HG03439 (cell line): ENCODE measurements around the gene HPSE2.
"Not testable (repeated sequence)": the region's sequence is repeated elsewhere in the genome, so short reads cannot be mapped to it uniquely, and the experiment has no call there.

Experiments used
- ATAC-seq: cut with Tn5 transposase; IDR thresholded peaks from one replicate; pipeline ENCODE4 v1.9.1; 2021; ENCODE audit warnings: mild to moderate bottlenecking, moderate library complexity; ENCODE audit not compliant: unreplicated experiment

HPSE2 gene

DNA sequence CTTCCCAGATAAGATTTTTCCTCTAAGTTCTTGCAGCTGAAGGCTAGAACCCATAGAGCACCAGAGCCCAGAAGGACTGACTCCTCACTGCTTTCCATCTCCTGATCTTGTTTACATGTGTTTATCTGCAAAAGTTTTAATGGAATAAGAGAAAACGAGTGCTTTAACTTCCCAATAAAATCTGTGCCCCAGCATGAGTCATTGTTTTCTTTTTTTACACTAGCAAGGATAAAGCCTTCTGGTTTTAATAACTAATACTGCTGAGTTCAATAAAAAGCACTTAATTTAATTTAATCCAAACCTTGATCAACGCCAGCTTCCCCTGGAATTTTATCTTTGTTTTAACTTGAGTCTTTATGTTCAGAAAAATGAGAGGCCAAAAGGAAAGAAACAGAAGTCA, 227.6 kb downstream of the HPSE2 start:
- no peak for ATAC-seq

DNA sequence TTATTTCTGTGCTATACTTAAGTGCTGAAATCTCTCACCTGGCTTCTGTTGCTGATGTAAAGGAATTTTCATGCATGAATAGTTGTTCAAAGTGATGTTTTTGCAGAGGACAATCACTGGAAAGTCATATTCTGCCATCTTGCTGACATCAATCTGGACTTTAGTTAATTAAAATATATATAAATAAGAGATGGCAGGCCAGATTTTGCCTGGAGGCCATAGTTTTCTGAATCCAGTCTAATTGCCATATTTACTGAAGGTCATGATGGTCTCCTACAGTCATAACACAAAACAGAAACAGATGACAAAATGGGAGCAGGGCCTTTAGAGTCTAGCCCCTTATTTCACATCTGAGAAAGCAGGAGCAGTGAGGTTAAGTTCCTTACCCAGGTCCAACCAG, 228.2 kb downstream of the HPSE2 start:
- ATAC-seq = no peak

DNA sequence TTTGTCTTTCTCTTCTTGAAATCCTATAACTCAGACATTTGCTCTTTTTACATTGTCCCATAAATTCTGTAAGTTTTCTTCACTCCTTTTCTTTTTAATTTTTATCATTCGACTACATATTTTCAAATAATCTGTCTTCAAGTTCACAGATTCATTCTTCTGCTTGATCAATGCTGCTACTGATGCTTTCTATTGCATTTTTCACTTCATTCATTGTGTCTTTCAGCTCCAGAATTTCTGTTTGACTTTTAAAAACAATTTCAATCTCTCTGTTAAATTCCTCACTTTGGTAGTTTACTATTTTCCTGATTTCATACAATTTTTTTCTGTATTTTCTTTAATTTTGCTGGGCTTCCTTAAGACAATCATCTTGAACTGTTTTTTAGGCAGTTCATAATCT, 230.4 kb downstream of the HPSE2 start:
- ATAC-seq = no peak

DNA sequence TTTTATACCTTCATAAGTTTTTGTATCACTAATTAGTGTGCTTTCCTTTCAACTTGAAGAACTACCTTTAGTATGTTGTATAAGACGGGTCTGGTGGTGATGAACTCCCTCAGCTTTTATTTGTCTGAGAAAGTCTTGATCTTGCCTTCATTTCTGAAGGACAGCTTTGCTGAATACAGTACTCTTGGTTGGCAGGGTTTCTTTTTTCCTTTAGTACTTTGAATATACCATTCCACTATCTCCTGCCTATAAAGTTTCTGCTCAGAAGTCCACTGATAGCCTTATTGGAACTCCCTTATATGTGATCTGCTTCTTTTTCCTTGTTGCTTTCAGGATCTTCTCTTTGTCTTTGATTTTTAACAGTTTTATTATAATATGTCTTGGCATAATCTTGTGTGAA, 230.9 kb downstream of the HPSE2 start:
- no peak for ATAC-seq

DNA sequence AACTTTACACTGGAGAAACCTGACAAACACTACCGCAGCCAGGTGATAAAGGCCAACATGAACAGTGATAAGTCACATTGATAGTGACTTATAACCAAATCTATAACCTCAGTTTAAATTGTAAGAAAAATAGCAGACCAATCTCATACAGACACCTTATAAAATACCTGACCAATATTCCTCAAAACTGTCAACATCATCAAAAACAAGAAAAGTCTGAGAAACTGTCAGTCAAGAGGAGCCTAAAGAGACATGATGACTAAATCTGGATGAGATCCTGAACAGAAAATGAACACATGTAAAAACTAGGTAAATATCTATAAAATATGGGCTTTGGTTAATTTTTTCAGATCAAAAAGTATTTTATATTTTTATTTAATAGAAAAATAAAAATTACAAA, 233.3 kb downstream of the HPSE2 start:
- ATAC-seq = no peak

DNA sequence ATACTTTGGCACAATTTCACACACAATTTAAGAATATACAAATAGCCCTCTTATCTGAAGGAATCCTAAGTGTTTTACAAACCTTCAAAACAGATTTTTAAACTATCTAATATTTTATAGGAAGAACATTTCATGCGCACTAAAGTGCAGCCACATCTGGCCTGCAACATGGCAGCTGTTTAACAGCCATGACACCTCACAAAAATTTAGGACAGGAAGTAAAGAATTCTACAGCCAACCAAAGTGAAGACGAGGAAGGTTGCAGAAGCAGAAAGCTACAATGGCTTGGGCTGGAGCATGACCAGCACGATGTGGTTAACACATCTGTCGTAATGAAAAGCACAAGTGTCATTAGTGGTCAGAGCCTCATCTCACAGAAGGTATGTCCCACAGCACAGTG, 238.1 kb downstream of the HPSE2 start:
- ATAC-seq = no peak

DNA sequence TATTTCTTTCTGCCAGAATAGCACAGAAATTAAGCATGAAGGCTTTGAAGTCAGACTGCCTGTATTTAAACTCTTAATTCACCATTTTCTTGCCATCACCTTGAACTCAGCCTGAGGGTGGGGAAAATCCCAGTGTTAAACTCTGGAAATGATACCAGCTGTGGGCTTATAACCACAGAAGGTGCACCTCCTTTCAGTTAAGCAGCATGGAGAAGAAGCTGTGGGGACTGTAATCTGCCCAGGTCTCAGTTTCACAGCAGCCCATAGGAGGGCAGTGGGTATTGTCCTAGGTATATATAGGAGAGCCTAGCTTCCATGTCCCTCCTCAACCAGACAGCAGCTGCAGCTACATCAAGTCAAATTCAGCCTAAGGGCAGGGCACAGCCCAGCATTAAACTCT, 241.6 kb downstream of the HPSE2 start:
- ATAC-seq = no peak

DNA sequence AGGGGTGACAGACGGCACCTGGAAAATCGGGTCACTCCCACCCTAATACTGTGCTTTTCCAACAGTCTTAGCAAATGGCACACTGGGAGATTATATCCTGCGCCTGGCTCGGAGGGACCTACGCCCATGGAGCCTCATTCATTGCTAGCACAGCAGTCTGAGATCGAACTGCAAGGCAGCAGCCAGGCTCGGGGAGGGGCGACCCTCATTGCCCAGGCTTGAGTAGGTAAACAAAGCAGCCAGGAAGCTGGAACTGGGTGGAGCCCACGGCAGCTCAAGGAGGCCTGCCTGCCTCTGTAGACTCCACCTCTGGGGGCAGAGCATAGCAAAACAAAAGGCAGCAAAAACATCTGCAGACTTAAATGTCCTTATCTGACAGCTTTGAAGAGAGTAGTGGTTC, 251.9 kb downstream of the HPSE2 start:
- ATAC-seq = not testable (repeated sequence)

DNA sequence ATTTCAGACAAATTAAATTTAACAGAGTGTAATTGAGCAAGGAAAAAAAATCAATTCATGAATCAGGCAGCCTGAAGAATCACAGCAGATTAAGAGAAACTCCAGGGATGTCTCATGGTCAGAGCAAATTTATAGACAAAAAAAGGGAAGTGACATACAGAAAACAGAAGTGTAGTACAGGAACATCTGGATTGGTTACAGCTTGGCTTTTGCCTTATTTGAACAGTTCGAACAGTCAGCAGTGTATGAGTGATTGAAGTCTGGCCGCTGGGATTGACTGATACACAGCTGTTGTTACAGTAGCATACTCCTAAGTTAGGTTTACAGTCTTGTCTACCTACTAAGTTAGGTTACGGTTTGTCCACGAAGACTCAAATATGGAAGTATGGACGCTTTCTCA, 255.3 kb downstream of the HPSE2 start:
- ATAC-seq = no peak

DNA sequence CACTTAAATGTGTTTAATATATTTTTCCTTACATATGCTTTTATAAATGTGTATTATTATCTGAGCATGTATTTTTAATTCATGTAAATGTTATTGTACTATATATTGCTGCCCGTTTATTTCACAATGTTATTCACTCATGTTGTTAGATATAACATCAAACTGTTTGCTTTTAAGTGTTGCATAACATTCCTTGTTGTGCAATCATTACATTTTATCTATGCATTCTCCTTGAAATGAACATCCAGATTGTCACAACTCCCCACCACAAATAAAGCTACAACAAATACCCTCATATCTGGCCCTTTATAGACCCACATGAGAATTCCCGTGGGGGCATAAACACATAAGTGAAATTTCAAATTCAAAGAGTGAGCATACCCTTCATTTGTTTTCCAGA, 264.2 kb downstream of the HPSE2 start:
- no peak for ATAC-seq

DNA sequence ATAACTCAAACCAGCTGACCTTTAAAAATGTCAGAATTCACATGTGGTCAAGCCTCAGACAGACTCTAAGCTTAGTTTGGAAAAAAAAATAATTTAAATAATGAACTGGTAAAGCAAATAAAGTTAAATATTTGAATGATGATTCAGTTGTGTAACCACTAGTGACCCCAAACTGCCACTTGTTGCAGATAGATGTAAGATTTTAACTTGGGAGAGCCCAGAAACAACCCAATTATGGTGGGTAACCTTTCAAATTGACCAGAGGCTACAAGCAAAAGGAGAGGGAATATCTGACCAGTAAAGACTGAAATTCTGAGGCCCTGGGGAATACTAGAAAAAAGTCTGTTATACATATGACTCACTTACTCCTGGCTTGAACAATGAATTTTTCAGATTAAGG, 268.1 kb downstream of the HPSE2 start:
- ATAC-seq = no peak

DNA sequence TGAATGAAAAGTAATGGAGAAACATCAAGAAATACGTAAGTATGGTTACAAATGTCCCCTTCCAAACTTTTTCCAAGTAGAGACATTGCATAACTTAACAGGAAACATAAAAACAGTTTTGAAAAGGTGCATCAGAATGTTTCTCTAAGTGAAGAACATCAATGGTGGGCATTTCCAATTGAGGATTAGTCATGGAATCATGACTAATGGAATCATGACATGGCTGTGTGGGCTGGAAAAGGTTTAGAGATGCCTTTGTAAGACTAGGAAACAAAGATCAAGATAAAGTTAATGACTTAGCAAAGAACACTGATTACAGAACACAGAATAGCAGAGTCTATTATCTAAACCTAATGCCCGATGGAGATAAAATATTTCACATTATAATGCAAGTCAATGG, 272.0 kb downstream of the HPSE2 start:
- ATAC-seq = no peak

DNA sequence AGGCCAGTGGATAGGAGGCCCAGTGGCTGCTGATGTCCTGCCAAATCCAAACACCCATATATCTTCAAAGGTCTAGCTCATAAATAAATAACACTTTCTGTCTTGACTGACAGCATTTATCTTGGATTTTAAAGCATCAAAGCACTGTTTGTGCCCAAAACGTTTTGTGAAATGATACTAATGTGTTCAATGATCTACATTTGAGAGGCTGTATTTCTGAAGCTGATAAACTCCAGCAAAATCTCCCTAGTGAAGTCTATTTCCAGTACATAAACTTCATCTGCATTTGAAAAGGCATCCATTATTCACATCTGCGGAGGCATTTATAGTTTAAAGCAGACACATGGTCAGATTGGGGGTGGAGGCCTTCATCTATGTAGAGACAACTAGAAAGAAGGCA, 276.3 kb downstream of the HPSE2 start:
- ATAC-seq = no peak

DNA sequence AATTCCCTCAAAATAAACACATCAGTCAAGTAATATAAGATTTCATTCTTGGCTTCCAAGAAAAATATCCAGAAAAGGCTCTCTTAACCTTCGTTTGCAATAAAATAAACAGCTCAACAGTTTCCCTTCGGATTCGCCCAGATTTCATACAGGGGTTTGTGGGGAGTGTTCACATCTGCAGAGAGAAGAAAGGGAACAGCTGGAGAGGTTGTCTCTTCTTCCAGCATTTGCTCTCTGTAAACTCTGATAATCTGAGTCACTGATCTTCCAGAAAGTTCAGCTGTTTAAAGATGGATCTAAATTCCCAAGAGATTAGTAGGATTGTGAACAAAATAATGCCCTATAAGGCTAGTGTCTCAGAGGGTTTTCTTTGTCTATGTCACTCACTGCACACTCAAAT, 277.9 kb downstream of the HPSE2 start:
- no peak for ATAC-seq

DNA sequence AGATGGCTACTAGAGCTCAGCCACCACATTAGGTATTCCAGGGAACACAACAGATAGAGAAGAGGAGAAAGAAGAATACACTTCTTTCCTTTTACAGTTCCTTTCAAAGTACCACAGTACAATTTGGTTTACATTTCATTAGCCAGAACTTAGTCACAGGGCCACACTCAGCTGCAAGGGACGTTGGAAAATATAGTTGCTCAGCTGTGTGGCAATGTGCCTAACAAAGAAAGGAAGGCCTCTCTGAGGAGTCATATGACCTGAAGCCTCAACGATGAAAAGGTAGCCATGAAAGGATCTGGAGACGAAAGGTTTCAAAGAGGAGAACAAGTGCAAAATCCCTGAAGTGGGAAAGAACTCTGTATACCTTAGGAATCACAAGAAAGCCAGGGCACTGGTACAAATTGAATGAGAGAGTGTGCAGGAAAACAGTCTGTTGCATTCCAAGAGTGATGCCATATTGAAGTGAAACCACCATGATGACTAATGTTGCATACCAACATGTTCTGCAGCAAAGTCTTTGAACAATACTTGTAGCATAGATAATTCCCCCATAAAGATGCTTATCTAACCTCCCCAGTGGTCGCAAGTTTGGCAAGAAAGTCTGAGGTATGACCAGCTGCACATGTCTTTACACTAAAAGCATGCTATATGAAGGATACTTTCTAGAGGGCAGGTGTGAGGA, 278.9 kb downstream of the HPSE2 start:
- no peak for ATAC-seq

DNA sequence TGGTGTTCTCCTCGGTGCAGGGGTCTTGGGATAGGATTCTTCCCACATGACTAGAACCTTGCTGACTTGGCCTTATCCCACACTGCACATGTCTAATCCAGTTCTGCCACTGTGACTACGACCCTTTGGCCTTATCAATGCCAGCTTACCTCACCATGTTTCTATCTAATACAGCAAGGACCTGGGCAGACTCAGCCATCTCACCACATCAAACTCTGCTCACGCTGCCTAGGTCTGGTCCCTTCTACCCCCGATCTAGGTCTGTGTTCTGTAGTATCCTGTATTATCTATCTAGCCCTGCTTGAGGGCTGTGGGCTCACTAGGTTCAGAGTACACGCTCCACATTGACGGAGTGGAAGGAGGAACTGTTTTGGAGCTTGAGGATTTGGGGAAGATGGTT, 282.4 kb downstream of the HPSE2 start:
- ATAC-seq = no peak

DNA sequence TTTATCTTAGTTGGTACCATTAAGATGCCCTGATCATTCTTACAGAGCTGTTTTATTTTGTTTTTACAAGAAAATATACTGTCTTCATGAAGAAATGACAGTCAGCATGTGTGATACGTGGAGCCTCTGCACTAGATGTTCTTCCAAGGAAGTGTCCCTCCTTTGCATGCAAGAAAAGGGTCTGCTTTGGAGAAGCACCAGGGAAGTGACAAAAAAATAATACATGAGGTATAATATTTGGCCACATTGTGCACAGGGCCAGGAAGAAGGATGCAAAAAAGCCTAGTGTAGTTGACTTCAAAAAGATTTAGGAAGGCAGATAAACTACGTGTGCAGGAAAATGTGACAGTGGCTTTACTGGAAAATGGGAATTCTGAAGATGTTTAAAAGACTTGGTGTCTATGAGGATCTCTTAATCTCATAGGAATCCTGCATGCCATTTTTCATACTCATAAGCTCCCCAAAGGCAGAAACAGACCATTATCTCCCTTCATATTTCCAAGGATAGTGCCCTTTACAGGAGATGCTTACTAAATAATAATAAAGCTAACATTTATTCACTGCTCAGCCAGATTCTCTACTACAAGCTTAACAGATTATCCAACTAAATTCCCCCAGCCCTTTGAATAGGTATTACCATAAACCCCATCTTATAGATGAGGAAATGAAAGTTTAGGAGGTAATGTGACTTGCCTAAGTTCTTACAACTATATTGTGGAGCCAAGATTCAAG, 284.2 kb downstream of the HPSE2 start:
- no peak for ATAC-seq

DNA sequence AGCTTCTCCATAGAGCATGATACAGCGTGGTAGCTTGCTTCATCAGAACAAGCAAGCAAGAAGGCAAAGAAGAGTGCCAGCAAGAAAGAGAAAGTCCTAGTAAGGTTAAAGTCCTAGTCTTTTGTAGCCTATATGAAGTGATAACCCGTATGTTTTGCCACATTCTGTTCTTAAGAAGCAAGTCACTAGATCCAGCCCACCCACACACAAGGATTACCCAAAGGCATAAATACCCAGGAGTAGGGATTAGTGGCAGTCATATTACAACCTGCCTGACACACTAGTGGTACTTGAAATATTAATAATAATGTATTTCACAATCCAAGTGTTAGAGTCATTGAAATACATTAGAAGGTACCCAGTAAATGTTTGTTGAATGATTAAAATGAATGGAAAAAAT, 285.5 kb downstream of the HPSE2 start:
- ATAC-seq = no peak

DNA sequence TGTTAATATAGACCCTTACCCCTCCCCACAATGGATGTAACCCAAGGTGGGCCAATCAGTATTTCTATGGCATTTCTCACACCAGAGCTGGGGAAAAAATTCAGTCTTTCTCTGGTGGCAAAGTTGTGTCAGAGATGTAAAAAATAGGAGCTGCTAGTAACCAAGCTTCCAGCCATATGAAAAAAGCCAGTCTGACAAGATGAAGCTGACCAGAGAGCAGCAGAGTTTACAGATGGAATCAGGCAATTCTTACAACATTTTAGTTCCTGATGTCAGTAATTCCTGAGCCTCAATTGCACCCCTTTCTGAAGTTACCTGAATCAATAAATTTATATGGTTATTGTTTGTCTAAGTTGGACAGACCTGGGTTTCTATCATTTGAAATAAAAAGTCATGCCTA, 286.3 kb downstream of the HPSE2 start:
- no peak for ATAC-seq

DNA sequence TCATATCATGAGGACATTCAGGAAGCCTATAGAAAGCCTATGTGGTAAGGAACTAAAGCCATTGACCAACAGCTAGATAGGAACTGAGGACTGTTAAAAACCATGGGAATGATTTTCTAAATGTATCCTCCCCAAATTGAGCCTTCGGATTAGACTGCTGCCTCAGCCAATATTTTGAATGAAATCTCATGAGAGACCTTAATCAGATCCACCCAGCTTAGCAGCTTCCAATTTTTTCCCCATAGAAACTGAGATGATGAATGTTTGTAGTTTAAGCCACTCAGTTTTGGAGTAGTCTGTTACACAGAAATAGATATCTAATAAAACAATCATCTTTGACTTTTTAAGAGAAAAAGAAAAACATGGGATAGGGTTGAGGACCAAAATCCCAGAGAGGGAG, 292.0 kb downstream of the HPSE2 start:
- ATAC-seq = no peak

DNA sequence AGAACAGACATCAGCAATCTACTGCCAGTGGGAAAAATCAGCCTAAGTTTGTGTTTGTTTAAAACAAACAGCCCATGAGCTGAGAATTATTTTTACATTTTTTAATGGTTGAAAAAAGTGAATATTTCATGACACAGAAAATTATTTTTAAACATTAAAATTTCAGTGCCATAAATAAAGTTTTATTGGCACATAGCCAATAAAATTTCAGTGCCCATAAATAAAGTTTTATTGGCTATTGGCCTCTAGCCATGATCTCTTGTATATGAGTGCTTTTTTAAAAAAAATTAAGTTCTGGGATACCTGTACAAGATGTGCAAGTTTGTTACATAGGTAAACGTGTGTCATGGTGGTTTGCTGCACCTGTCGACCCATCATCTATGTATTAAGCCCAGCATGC, 305.9 kb downstream of the HPSE2 start:
- no peak for ATAC-seq

DNA sequence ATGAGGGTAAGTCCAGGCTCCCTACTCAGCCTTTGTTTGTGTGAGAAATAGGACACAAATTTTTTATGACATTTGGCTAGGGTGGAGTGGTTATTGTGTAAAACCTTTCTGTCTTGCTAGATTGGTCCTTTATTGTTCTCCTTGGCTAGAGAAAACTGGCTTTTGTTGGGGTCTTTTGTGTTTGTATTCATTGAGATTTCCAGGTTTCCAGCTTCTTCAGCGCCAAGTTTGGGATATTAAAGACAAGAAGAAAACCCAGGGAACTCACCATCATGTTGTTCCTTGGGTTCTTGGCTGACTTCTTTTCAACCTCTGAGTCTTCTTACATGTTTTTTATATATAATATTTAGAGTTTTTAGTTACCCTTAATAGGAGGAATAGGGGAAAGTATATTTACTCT, 310.0 kb downstream of the HPSE2 start:
- ATAC-seq = no peak

DNA sequence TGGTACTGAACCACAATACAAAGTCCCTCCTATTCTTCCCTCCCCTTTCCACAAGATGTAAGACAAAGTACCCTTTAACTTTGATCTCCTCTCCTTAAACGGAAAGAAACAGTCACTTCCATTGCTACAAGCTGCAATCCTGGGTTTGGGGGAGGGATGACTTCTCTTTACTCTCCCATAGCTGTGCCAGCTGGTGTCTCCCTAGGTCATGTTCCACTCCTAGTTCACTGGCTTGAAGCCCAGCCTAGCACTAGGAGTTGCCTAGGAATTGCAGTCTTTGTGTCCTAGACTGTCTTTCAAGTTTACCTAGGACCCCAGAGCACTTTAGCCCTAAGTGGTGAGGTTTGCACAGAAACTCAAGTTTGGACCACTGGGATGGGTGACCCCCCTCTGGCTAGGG, 311.1 kb downstream of the HPSE2 start:
- no peak for ATAC-seq
